Mesenchymal stem cell (in vitro differentiated cells and primary cell): Measurements from ENCODE around the gene PPM1E.

Source experiments
- DNase-seq: peaks from one replicate; pipeline ENCODE4 v3.0.0-alpha.2; 2013
- H2AFZ ChIP-seq: one replicate; pipeline ENCODE4 v1.6.1; 2013; ENCODE audit warnings: low read depth, mild to moderate bottlenecking, control low read depth, inconsistent platforms, low read length, moderate library complexity
- H2AK5ac ChIP-seq: 2 replicates; pipeline ENCODE4 v1.6.1; 2013; ENCODE audit warnings: low read length, moderate library complexity, mild to moderate bottlenecking, inconsistent platforms; ENCODE audit not compliant: severe bottlenecking
- H2BK120ac ChIP-seq: one replicate; pipeline ENCODE4 v1.6.1; 2013; ENCODE audit warnings: low read depth, mild to moderate bottlenecking, inconsistent platforms, low read length, moderate library complexity
- H2BK12ac ChIP-seq, 2 experiments: one replicate each; pipeline ENCODE4 v1.6.1; 2013; ENCODE audit warnings: inconsistent platforms in 2 of 2, low read length in 2 of 2, mild to moderate bottlenecking in 2 of 2, moderate library complexity in 2 of 2, control low read depth in 1 of 2
- H2BK15ac ChIP-seq: one replicate; pipeline ENCODE4 v1.6.1; 2013; ENCODE audit warnings: mild to moderate bottlenecking, low read depth, inconsistent platforms; ENCODE audit not compliant: poor library complexity, severe bottlenecking
- H2BK5ac ChIP-seq: 2 replicates; pipeline ENCODE4 v1.6.1; 2013; ENCODE audit warnings: low read depth, mild to moderate bottlenecking, low read length, control low read depth, inconsistent platforms; ENCODE audit not compliant: poor library complexity, severe bottlenecking
- H3K14ac ChIP-seq, 2 experiments: one replicate each; pipeline ENCODE4 v1.6.1; 2013; ENCODE audit warnings: inconsistent platforms in 2 of 2, low read length in 2 of 2, control low read depth in 1 of 2, mild to moderate bottlenecking in 1 of 2, moderate library complexity in 1 of 2
- H3K18ac ChIP-seq, 2 experiments: one replicate each; pipeline ENCODE4 v1.6.1; 2013; ENCODE audit warnings: inconsistent platforms in 2 of 2, low read length in 2 of 2, control low read depth in 1 of 2, low read depth in 1 of 2, mild to moderate bottlenecking in 1 of 2
- H3K23ac ChIP-seq, 2 experiments: one replicate each; pipeline ENCODE4 v1.6.1; 2013; ENCODE audit warnings: inconsistent platforms in 2 of 2, low read length in 2 of 2, mild to moderate bottlenecking in 2 of 2, moderate library complexity in 2 of 2, control low read depth in 1 of 2
- H3K27ac ChIP-seq: 2 replicates; pipeline ENCODE4 v1.5.1; 2013; ENCODE audit warnings: mild to moderate bottlenecking, moderate library complexity, low read length, control low read depth, inconsistent platforms; ENCODE audit not compliant: poor library complexity, severe bottlenecking
- H3K27me3 ChIP-seq, 2 experiments: 2 replicates each; pipeline versions ENCODE4 v1.6.1 to v1.7.0; 2013; ENCODE audit warnings: low read length in 2 of 2, mild to moderate bottlenecking in 2 of 2, moderate library complexity in 2 of 2, control low read depth in 1 of 2, inconsistent platforms in 1 of 2; ENCODE audit not compliant: control insufficient read depth in 1 of 2, insufficient read depth in 1 of 2
- H3K36me3 ChIP-seq, 2 experiments: 2 replicates each; pipeline versions ENCODE4 v1.6.1 to v1.7.0; 2013; ENCODE audit warnings: low read length in 2 of 2, control low read depth in 1 of 2, inconsistent platforms in 1 of 2, low read depth in 1 of 2, mild to moderate bottlenecking in 1 of 2; ENCODE audit not compliant: insufficient read depth in 2 of 2, control insufficient read depth in 1 of 2
- H3K4ac ChIP-seq, 2 experiments: one replicate each; pipeline ENCODE4 v1.6.1; 2013; ENCODE audit warnings: inconsistent platforms in 2 of 2, low read length in 2 of 2, mild to moderate bottlenecking in 2 of 2, moderate library complexity in 2 of 2, control low read depth in 1 of 2, low read depth in 1 of 2
- H3K4me1 ChIP-seq: 2 replicates; pipeline ENCODE4 v1.6.1; 2013; ENCODE audit warnings: low read depth, low read length, control low read depth; ENCODE audit not compliant: control insufficient read depth, insufficient read depth
- H3K4me2 ChIP-seq: 2 replicates; pipeline ENCODE4 v1.6.1; 2013; ENCODE audit warnings: low read length, mild to moderate bottlenecking, inconsistent platforms; ENCODE audit not compliant: poor library complexity, severe bottlenecking
- H3K4me3 ChIP-seq, 2 experiments: 2 replicates each; pipeline versions ENCODE4 v1.5.1 to v1.7.0; 2013; ENCODE audit warnings: low read length in 2 of 2, mild to moderate bottlenecking in 2 of 2, control low read depth in 1 of 2, low read depth in 1 of 2; ENCODE audit not compliant: insufficient read depth in 1 of 2
- H3K79me1 ChIP-seq: replicated peaks from 2 replicates; pipeline ENCODE4 v1.6.1; 2013; ENCODE audit warnings: mild to moderate bottlenecking, control low read depth, low read length, inconsistent platforms; ENCODE audit not compliant: poor library complexity, severe bottlenecking
- H3K9ac ChIP-seq: 2 replicates; pipeline ENCODE4 v1.7.0; 2013; ENCODE audit warnings: mild to moderate bottlenecking, low read length, moderate library complexity
- H3K9me3 ChIP-seq: 2 replicates; pipeline ENCODE4 v1.7.0; 2013; ENCODE audit warnings: mild to moderate bottlenecking, low read length; ENCODE audit not compliant: control insufficient read depth
- H4K8ac ChIP-seq: one replicate; pipeline ENCODE4 v1.6.1; 2013; ENCODE audit warnings: inconsistent platforms, mild to moderate bottlenecking, low read length, moderate library complexity
- H4K91ac ChIP-seq: one replicate; pipeline ENCODE4 v1.6.1; 2013; ENCODE audit warnings: mild to moderate bottlenecking, low read length, inconsistent platforms
- WGBS: methylation state at CpG from one replicate; pipeline ENCODE4 v1.1.7; 2013; ENCODE audit warnings: mixed read lengths; 5-methylcytosine and 5-hydroxymethylcytosine counted together

Gene PPM1E

DNA sequence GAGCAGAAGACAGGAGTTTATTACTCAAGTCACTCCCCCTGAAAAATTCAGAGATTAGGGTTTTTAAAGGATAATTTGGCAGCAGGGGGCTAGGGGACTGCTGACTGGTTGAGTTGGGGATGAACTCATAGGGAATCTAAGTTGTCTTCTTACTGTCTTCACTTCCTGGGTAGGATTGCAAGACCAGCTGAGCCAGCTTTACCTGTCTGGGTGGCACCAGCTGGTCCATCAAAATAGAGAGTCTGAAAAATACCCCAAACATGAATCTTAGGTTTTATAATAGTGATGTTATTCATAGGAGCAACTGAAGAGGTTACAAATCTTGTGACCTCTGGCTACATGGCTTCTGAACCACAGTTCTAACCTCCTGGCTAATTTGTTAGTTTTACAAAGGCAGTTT lies 157.9 kb downstream of the PPM1E start:
- no peak for DNase-seq
- no peak overlapping the region for H2BK12ac ChIP-seq
- H2AK5ac ChIP-seq, result no peak overlapping the region
- H3K36me3 ChIP-seq, result no peaks in the 10 kb centered on the region
- no peak overlapping the region for H3K9ac ChIP-seq
- no peak overlapping the region for H2BK5ac ChIP-seq
- peaks cover 36% of the 10 kb centered on the region for H3K9me3 ChIP-seq
- H3K4me2 ChIP-seq, result no peak overlapping the region
- no peaks in the 10 kb centered on the region for H3K27me3 ChIP-seq
- no peak overlapping the region for H2BK15ac ChIP-seq
- H3K18ac ChIP-seq, result no peak overlapping the region
- no peak overlapping the region for H4K8ac ChIP-seq
- no peak overlapping the region for H3K4me3 ChIP-seq
- H3K23ac ChIP-seq, result no peak overlapping the region
- H3K4me1 ChIP-seq, result no peaks in the 10 kb centered on the region
- no peak overlapping the region for H2BK120ac ChIP-seq
- no peak overlapping the region for H3K27ac ChIP-seq
- no peaks in the 10 kb centered on the region for H3K79me1 ChIP-seq
- no peak overlapping the region for H3K14ac ChIP-seq
- H4K91ac ChIP-seq, result no peak overlapping the region
- no peak overlapping the region for H2AFZ ChIP-seq
- no peak overlapping the region for H3K4ac ChIP-seq

DNA sequence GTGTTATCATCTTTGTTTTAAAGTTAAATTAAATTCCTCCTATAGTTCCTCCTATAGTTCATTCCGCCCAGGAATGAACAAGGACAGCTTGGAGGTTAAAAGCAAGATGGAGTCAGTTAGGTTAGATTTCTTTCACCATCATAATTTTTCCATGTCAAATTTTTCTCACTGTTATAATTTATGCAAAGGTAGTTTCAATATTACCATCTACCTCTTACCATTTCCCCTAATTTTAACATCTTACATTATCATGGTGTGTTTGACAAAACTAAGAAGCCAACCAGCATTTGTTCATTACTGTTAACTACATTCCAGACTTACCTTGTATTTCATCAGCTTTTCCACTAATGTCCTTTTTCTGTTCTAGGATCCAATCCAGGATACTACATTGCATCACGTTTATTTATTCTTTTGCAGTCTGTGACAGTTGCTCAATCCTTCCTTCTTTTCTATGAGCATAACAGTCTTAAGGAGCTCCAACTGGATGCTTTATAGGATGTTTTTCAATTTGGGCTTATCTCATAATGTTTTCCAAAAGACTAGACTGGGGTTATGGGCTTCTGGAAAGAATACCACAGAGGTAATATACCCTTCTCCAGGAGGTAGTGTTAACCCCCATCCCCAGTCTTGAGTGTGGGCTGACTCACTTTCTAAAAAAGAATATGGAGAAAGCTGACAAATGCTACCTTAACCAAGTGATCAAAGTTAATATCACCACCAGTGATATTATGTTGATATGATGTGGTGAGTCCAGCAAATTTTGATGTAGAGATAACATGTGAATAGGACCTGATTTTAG lies 158.5 kb downstream of the PPM1E start:
- WGBS, result 57% methylated on average over 1 of the region's 2 CpGs

DNA sequence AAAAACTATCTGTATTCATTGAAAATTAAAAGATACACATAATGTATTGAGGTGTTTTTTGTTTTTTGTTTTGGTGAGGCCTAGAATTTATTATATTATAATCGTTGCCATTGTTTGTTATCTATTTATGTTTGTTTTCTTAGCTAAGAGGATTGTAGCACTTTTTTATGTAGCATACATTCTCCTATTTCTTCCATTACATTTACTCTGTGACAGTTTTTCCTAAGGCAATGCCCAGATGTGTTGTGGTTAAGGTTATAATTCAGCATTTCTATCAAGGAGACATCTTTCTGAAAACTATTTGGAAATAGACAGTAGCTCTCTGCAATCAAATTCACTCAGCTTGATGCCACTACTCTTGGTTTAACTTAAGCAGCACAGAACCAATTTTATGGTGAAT lies 161.6 kb downstream of the PPM1E start:
- no peak overlapping the region for H2BK5ac ChIP-seq

More for the DNA sequence above, 158.5 kb downstream of the PPM1E start:
- Histone ChIP-seq H2BK5ac (no peak overlapping the region), H3K4ac (no peak overlapping the region), H3K9me3 (peaks cover 34% of the 10 kb centered on the region), H2BK15ac (no peak overlapping the region), H3K4me3 (no peak overlapping the region), H3K14ac (no peak overlapping the region), H3K23ac (no peak overlapping the region), H4K91ac (no peak overlapping the region), H3K27ac (no peak overlapping the region), H3K9ac (no peak overlapping the region), H3K36me3 (no peaks in the 10 kb centered on the region), H2BK120ac (no peak overlapping the region), H3K4me1 (no peaks in the 10 kb centered on the region), H3K18ac (no peak overlapping the region), H3K79me1 (no peaks in the 10 kb centered on the region), H2AFZ (no peak overlapping the region), H3K27me3 (no peaks in the 10 kb centered on the region), H3K4me2 (no peak overlapping the region), H2BK12ac (no peak overlapping the region), H2AK5ac (no peak overlapping the region), H4K8ac (no peak overlapping the region)
- DNase-seq, result peak; percentile 53

DNA sequence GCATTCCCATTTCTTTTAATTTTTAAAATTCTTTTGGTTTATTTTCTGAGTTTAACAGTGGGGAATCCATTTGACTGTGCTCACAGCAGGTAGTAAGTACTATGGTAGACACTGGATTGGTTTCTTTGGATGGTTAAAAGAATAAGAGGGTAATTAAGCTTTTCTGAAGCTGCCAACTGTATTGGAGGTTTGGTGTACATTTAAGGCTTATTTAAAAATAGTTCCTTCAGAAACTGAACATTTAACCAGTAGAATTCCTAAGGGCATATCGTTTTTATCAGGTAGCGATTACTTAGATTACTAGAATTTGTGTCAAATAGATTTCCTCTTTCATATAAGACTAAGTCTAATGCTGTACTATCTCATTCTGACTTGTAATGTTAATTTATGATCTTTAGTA lies 162.4 kb downstream of the PPM1E start:
- Histone ChIP-seq H3K23ac (no peak overlapping the region), H3K9ac (no peak overlapping the region), H2BK120ac (no peak overlapping the region), H2BK5ac (no peak overlapping the region), H3K36me3 (no peaks in the 10 kb centered on the region), H3K9me3 (peaks cover 4% of the 10 kb centered on the region), H3K4ac (no peak overlapping the region), H3K79me1 (no peaks in the 10 kb centered on the region), H4K8ac (no peak overlapping the region), H2AK5ac (no peak overlapping the region), H3K27me3 (no peaks in the 10 kb centered on the region), H3K27ac (no peak overlapping the region), H2BK15ac (no peak overlapping the region), H3K18ac (no peak overlapping the region), H3K4me2 (no peak overlapping the region), H2BK12ac (no peak overlapping the region), H3K4me1 (no peaks in the 10 kb centered on the region), H3K4me3 (no peak overlapping the region), H4K91ac (no peak overlapping the region), H2AFZ (no peak overlapping the region), H3K14ac (no peak overlapping the region)
- DNase-seq, result no peak
- WGBS, result no CpG with 5 or more reads among the region's 2 CpGs

More for the DNA sequence above, 161.6 kb downstream of the PPM1E start:
- peaks cover 13% of the 10 kb centered on the region for H3K9me3 ChIP-seq
- H3K4me3 ChIP-seq, result no peak overlapping the region
- no peak overlapping the region for H3K27ac ChIP-seq
- H2BK15ac ChIP-seq, result no peak overlapping the region
- no peak for DNase-seq
- no CpG with 5 or more reads among the region's 1 CpG for WGBS
- no peak overlapping the region for H3K4ac ChIP-seq
- H3K14ac ChIP-seq, result no peak overlapping the region
- no peaks in the 10 kb centered on the region for H3K27me3 ChIP-seq
- no peak overlapping the region for H4K91ac ChIP-seq
- no peak overlapping the region for H3K9ac ChIP-seq
- H3K18ac ChIP-seq, result no peak overlapping the region
- H3K4me1 ChIP-seq, result no peaks in the 10 kb centered on the region
- no peak overlapping the region for H2BK12ac ChIP-seq
- H2AK5ac ChIP-seq, result no peak overlapping the region
- no peak overlapping the region for H3K23ac ChIP-seq
- H3K79me1 ChIP-seq, result no peaks in the 10 kb centered on the region
- no peak overlapping the region for H2AFZ ChIP-seq
- no peaks in the 10 kb centered on the region for H3K36me3 ChIP-seq
- H3K4me2 ChIP-seq, result no peak overlapping the region
- no peak overlapping the region for H4K8ac ChIP-seq
- H2BK120ac ChIP-seq, result no peak overlapping the region
